K562 (cell line): ENCODE results near the gene MET. TPM values are rescaled to one million over a fixed set of nuclear protein-coding genes. Genes with fewer than 3 reads are reported as not detected.

Source experiments
- ATAC-seq: fragments of 200-7000 bp; cut with Tn5 transposase; 3 replicates; pipeline ENCODE4 v1.9.1; 2020; ENCODE audit warnings: moderate library complexity
- BruUV-seq: library from RNA; stranded (reverse); fragments of 400-500 nt; replicated peaks from 2 replicates; lab custom pipeline; 2021; lab: Mats Ljungman, UMichigan
- CTCF ChIA-PET: fragments of 300-600 bp; formaldehyde crosslinking; extraction: SDS; loops from one replicate; lab custom pipeline; 2021; ENCODE audit warnings: low intra/inter-chr PET ratio; lab: Yijun Ruan, JAX
- POLR2A ChIA-PET: fragments of 300-600, 350-650 bp; sonication (Branson Sonifier 250); formaldehyde crosslinking; extraction: SDS; loops from one replicate; lab custom pipeline; 2021; ENCODE audit warnings: antibody characterized with exemption, inconsistent platforms; lab: Yijun Ruan, JAX
- DNase-seq, 4 experiments: peaks; one replicate each; pipeline versions ENCODE4 v3.0.0 to v3.0.0-alpha.2; 2011 to 2018; ENCODE audit warnings: low spot score in 3 of 4, mixed read lengths in 3 of 4; ENCODE audit errors: extremely low read depth in 1 of 4
- FAIRE-seq: peaks from 2 replicates; lab custom pipeline; 2011; peaks lifted over from hg19 to GRCh38; lab: Jason Lieb, UNC
- H2AFZ ChIP-seq: 2 replicates; pipeline ENCODE4 v1.6.0; 2011; ENCODE audit warnings: low read depth, low read length, control low read depth, inconsistent platforms
- H3K27ac ChIP-seq: fragments of 200-600 bp; 3 replicates; pipeline ENCODE4 v1.8.0; 2011; ENCODE audit warnings: low read depth, mild to moderate bottlenecking, control low read depth, inconsistent platforms, low read length, moderate library complexity, mixed read lengths; ENCODE audit errors: extremely low read depth
- H3K27me3 ChIP-seq, 2 experiments: fragments of 300-600 bp in 1 of 2; 2 replicates in 1 of 2; 3 replicates in 1 of 2; pipeline versions ENCODE4 v1.6.0 to v1.8.0; 2011; ENCODE audit warnings: inconsistent platforms in 2 of 2, low read length in 2 of 2, mild to moderate bottlenecking in 1 of 2, mixed read lengths in 1 of 2, moderate library complexity in 1 of 2; ENCODE audit not compliant: control insufficient read depth in 2 of 2, insufficient read depth in 2 of 2
- H3K36me3 ChIP-seq: fragments of 300-600 bp; 3 replicates; pipeline ENCODE4 v1.8.0; 2011; ENCODE audit warnings: mild to moderate bottlenecking, low read length, inconsistent platforms; ENCODE audit not compliant: control insufficient read depth, insufficient read depth
- H3K4me1 ChIP-seq, 2 experiments: fragments of 200-600 bp in 1 of 2; replicated peaks in 1 of 2; 2 replicates in 1 of 2; 3 replicates in 1 of 2; pipeline versions ENCODE4 v1.5.1 to v1.8.0; 2011; ENCODE audit warnings: inconsistent platforms in 2 of 2, low read length in 2 of 2, mild to moderate bottlenecking in 1 of 2, mixed read lengths in 1 of 2, moderate library complexity in 1 of 2; ENCODE audit not compliant: control insufficient read depth in 2 of 2, insufficient read depth in 2 of 2
- H3K4me2 ChIP-seq: 2 replicates; pipeline ENCODE4 v1.6.1; 2011; ENCODE audit warnings: low read length, control low read depth, inconsistent platforms, mixed read lengths; ENCODE audit not compliant: insufficient read depth
- H3K4me3 ChIP-seq: fragments of 200-600 bp; sonication (generic), shearing (Covaris generic); 2 replicates; pipeline ENCODE4 v1.5.1; 2016; ENCODE audit warnings: control low read depth, inconsistent platforms
- H3K79me2 ChIP-seq: fragments of 200-600 bp; 3 replicates; pipeline ENCODE4 v1.8.0; 2011; ENCODE audit warnings: low read length, inconsistent platforms; ENCODE audit not compliant: control insufficient read depth, insufficient read depth
- H3K9ac ChIP-seq, 2 experiments: 2 replicates each; pipeline versions ENCODE4 v1.6.0 to v1.6.1; 2011; ENCODE audit warnings: low read depth in 2 of 2, low read length in 2 of 2, control low read depth in 1 of 2, inconsistent platforms in 1 of 2, mild to moderate bottlenecking in 1 of 2, mixed read lengths in 1 of 2; ENCODE audit not compliant: insufficient read depth in 1 of 2
- H3K9me1 ChIP-seq: one replicate; pipeline ENCODE4 v1.6.0; 2011; ENCODE audit warnings: inconsistent platforms, mild to moderate bottlenecking, low read length, moderate library complexity; ENCODE audit not compliant: control insufficient read depth, insufficient read depth
- H3K9me3 ChIP-seq: replicated peaks from 2 replicates; pipeline ENCODE4 v1.5.1; 2011; ENCODE audit warnings: low read depth, low read length, inconsistent platforms; ENCODE audit not compliant: control insufficient read depth, insufficient read depth
- H4K20me1 ChIP-seq: replicated peaks from 2 replicates; pipeline ENCODE4 v1.6.1; 2011; ENCODE audit warnings: low read length, inconsistent platforms, mixed read lengths; ENCODE audit not compliant: control insufficient read depth, insufficient read depth
- ASH1L ChIP-seq: fragments of 450-650 bp; IDR thresholded peaks from 2 replicates; pipeline ENCODE4 v1.6.1; 2018; ENCODE audit warnings: borderline replicate concordance, mild to moderate bottlenecking, low read depth; ENCODE audit not compliant: partially characterized antibody
- CBFA2T3 ChIP-seq: fragments of 450-650 bp; IDR thresholded peaks from 2 replicates; pipeline ENCODE4 v1.6.1; 2017
- PHB2 ChIP-seq: fragments of 450-650 bp; IDR thresholded peaks from 2 replicates; pipeline ENCODE4 v1.6.1; 2017; ENCODE audit warnings: low read depth
- POLR2AphosphoS2 ChIP-seq: IDR thresholded peaks from 2 replicates; pipeline ENCODE4 v1.6.1; 2012; ENCODE audit warnings: low read length, improper control_type of control experiment
- PRPF4 ChIP-seq: fragments of 200-400 bp; formaldehyde crosslinking; IDR thresholded peaks from one replicate; pipeline ENCODE4 v1.6.1; 2017; ENCODE audit warnings: low read length, low read depth, mild to moderate bottlenecking; ENCODE audit not compliant: insufficient read depth, poor library complexity, severe bottlenecking
- WGBS: fragments of 100-300 bp; shearing (Covaris generic); methylation state at CpG from one replicate; pipeline ENCODE4 v1.1.6; 2016; ENCODE audit warnings: low coverage, mixed read lengths; ENCODE audit not compliant: insufficient coverage; ENCODE audit errors: missing lambda C conversion rate; 5-methylcytosine and 5-hydroxymethylcytosine counted together
- in situ Hi-C: fragments of 300-500 bp; cut with MboI; formaldehyde crosslinking; loops from 4 replicates; pipeline ENCODE4 v1.15.0; 2018; ENCODE audit warnings: inconsistent platforms, mixed read lengths
- intact Hi-C: fragments of 100-400 bp; cut with micrococcal nuclease; formaldehyde crosslinking; loops from 2 replicates; pipeline ENCODE4 v1.14.2; 2022
- polyA plus RNA-seq, 8 experiments: library from polyadenylated mRNA; depleted of rRNA in 4 of 8; stranded (reverse) in 5 of 8; unstranded in 3 of 8; fragments of >200 nt; fragmentation: Nextera tagmentation in 2 of 8; fragmentation: Illumina TruSeq in 1 of 8; extraction: Ambion mirVana in 2 of 8; extraction: Trizol in 1 of 8; gene quantifications; 2 replicates each; pipeline versions ENCODE4 v1.2.1 to v1.2.3, GENCODE V29; 2011 to 2014; ENCODE audit warnings: inconsistent platforms in 1 of 8, missing spikeins in 1 of 8
- total RNA-seq, 7 experiments: library from RNA; depleted of rRNA in 6 of 7; stranded (reverse); fragments of >200 nt in 6 of 7; fragmentation: Illumina TruSeq in 2 of 7; extraction: Trizol in 2 of 7; gene quantifications; 2 replicates each; pipeline versions ENCODE4 v1.2.1 to v1.2.3, GENCODE V29; 2011 to 2021; ENCODE audit warnings: low replicate concordance in 1 of 7
- TF ChIP-seq, protein P1 (sequence below): fragments of 450-650 bp; IDR thresholded peaks from 2 replicates; pipeline ENCODE4 v1.6.1; 2016; ENCODE audit warnings: low read depth, mild to moderate bottlenecking, moderate library complexity

Gene MET
- total and polyA plus RNA-seq, 9 of the 15 experiments (the other 6 are each of a cell fraction or from before 2014, with no cell fraction given), result 0.84 to 2.4 (median 1.1) TPM

DNA sequence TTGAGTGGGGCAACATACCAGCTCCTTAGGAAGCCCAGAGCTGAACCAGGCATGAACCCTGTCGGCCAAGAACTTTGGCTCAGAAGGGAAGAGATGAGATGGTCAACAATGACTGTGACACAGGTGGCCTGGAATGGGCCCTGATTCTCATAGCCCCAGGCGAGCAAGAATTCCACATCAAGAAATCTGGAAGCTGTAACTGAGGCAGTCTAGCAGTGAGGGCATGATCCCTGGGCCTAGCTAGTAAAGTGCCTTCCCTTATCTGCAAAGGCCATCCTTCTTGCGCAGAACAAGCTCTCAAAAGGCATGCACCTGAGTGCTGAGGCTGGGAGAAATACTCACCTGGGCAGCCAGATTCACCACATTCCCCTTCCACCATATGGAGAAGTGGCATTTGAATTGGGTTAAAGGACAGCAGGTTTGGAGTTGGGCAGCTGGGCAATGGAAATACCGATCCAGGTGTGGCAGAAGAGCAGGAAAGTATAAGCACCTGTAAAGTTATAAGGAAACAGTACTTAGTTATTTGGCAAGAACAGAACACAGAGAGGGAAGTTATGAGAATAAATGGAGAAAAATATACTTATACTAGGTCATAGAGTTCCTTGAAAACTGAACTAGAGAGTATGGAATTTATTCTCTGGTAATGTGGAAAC, 111.8 kb downstream of the MET start:
- Histone ChIP-seq H3K27me3 (peaks cover 0 to 10% of the 10 kb centered on the region in 2 experiments; a peak in 2 of 5 replicates), H4K20me1 (no peaks in the 10 kb centered on the region), H3K79me2 (no peaks in the 10 kb centered on the region), H3K36me3 (no peaks in the 10 kb centered on the region), H3K4me1 (no peaks in the 10 kb centered on the region), H3K4me2 (no peak overlapping the region), H3K27ac (no peak overlapping the region), H3K4me3 (no peak overlapping the region), H3K9me3 (no peaks in the 10 kb centered on the region), H2AFZ (no peak overlapping the region), H3K9ac (no peak overlapping the region), H3K9me1 (no peaks in the 10 kb centered on the region)
- in situ Hi-C loops (no loop called here), intact Hi-C loops (no loop called here)
- ATAC-seq (no peak), FAIRE-seq (no peak), DNase-seq (no peak)
- no TSS peak for BruUV-seq
- WGBS, result 0% methylated on average over 4 of the region's 4 CpGs
- POLR2A ChIA-PET, result interaction anchor here (0.7 kb wide), 1 partner anchor 192 kb away, joined by 3 read pairs; no protein-coding TSS in a partner anchor
- no peak for TF ChIP-seq POLR2AphosphoS2
- TF ChIP-seq, protein P1, sequence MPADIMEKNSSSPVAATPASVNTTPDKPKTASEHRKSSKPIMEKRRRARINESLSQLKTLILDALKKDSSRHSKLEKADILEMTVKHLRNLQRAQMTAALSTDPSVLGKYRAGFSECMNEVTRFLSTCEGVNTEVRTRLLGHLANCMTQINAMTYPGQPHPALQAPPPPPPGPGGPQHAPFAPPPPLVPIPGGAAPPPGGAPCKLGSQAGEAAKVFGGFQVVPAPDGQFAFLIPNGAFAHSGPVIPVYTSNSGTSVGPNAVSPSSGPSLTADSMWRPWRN, result no peak
- no peak for TF ChIP-seq CBFA2T3
- no peak for TF ChIP-seq PHB2
- no peak for TF ChIP-seq ASH1L
- TF ChIP-seq PRPF4, result no peak
- CTCF ChIA-PET, result interaction anchor here (0.5 kb wide), 1 partner anchor 11 kb away, joined by 3 read pairs; no protein-coding TSS in a partner anchor
